GM21717 (cell line): ENCODE results near the gene KCNH1.
A peak's percentile ranks its signal among the peaks of the same experiment; 100 is the strongest.
"Not testable (repeated sequence)": the region's sequence is repeated elsewhere in the genome, so short reads cannot be mapped to it uniquely, and the experiment has no call there.

Source experiments
- ATAC-seq: cut with Tn5 transposase; IDR thresholded peaks from one replicate; pipeline ENCODE4 v1.9.1; 2021; ENCODE audit warnings: mild to moderate bottlenecking, moderate library complexity; ENCODE audit not compliant: unreplicated experiment

KCNH1 gene

GRCh38 chr1:210692796-210693195 is 441.2 kb downstream of the KCNH1 start:
- no peak for ATAC-seq

- no peak for ATAC-seq
Observed at GRCh38 chr1:210691039-210691610, 442.8 kb downstream of the KCNH1 start.

- ATAC-seq, result no peak
Observed at GRCh38 chr1:210690236-210690635, 443.7 kb downstream of the KCNH1 start.

GRCh38 chr1:210689826-210690225 is 444.1 kb downstream of the KCNH1 start:
- no peak for ATAC-seq

- ATAC-seq, result no peak
Observed at GRCh38 chr1:210688512-210689234, 445.3 kb downstream of the KCNH1 start.

GRCh38 chr1:210687582-210688279 is 446.2 kb downstream of the KCNH1 start:
- ATAC-seq, result no peak

GRCh38 chr1:210686841-210687240 is 447.1 kb downstream of the KCNH1 start:
- no peak for ATAC-seq

GRCh38 chr1:210685295-210685650 is 448.7 kb downstream of the KCNH1 start:
- no peak for ATAC-seq

GRCh38 chr1:210684466-210685294 is 449.3 kb downstream of the KCNH1 start:
- ATAC-seq, result peak; percentile 89

GRCh38 chr1:210683403-210684047 is 450.4 kb downstream of the KCNH1 start:
- no peak for ATAC-seq

- ATAC-seq, result no peak
Observed at GRCh38 chr1:210681158-210681557, 452.8 kb downstream of the KCNH1 start.

- no peak for ATAC-seq
Observed at GRCh38 chr1:210678306-210678705, 455.6 kb downstream of the KCNH1 start.

GRCh38 chr1:210677533-210677932 is 456.4 kb downstream of the KCNH1 start:
- ATAC-seq, result no peak

GRCh38 chr1:210676539-210676938 is 457.4 kb downstream of the KCNH1 start:
- no peak for ATAC-seq

GRCh38 chr1:210674151-210674550 is 459.8 kb downstream of the KCNH1 start:
- ATAC-seq, result no peak

GRCh38 chr1:210669951-210670350 is 464.0 kb downstream of the KCNH1 start:
- ATAC-seq, result no peak

GRCh38 chr1:210663730-210664573 is 470.0 kb downstream of the KCNH1 start:
- ATAC-seq, result no peak

- ATAC-seq, result no peak
Observed at GRCh38 chr1:210662291-210663050, 471.5 kb downstream of the KCNH1 start.

GRCh38 chr1:210661520-210661919 is 472.4 kb downstream of the KCNH1 start:
- not testable (repeated sequence) for ATAC-seq
